Endothelial cell (in vitro differentiated cells): Measurements from ENCODE around the gene LGALS7B. TPM values are rescaled to one million over a fixed set of nuclear protein-coding genes. Genes with fewer than 3 reads are reported as not detected.
"Not testable (repeated sequence)": the region's sequence is repeated elsewhere in the genome, so short reads cannot be mapped to it uniquely, and the experiment has no call there.

Experiments
- DNase-seq: peaks from one replicate; pipeline ENCODE4 v3.0.0; 2021; ENCODE audit warnings: low spot score
- H3K27ac Mint-ChIP-seq: one replicate; pipeline ENCODE4 v1.8.0; 2021; ENCODE audit warnings: mixed read lengths, inconsistent platforms; ENCODE audit not compliant: unreplicated experiment
- H3K27me3 Mint-ChIP-seq: one replicate; pipeline ENCODE4 v1.8.0; 2021; ENCODE audit warnings: mild to moderate bottlenecking, moderate library complexity, mixed read lengths, inconsistent platforms; ENCODE audit not compliant: unreplicated experiment
- H3K36me3 Mint-ChIP-seq: one replicate; pipeline ENCODE4 v1.8.0; 2021; ENCODE audit warnings: mild to moderate bottlenecking, low read depth, mixed read lengths, inconsistent platforms; ENCODE audit not compliant: unreplicated experiment
- H3K4me1 Mint-ChIP-seq: one replicate; pipeline ENCODE4 v1.8.0; 2021; ENCODE audit warnings: mild to moderate bottlenecking, mixed read lengths, inconsistent platforms; ENCODE audit not compliant: unreplicated experiment
- H3K4me3 Mint-ChIP-seq: one replicate; pipeline ENCODE4 v1.8.0; 2021; ENCODE audit warnings: mild to moderate bottlenecking, mixed read lengths, inconsistent platforms; ENCODE audit not compliant: unreplicated experiment
- H3K9me3 Mint-ChIP-seq: one replicate; pipeline ENCODE4 v1.8.0; 2021; ENCODE audit warnings: mixed read lengths, inconsistent platforms; ENCODE audit not compliant: unreplicated experiment
- CTCF ChIP-seq: fragments of 200-600 bp; sonication (generic); IDR thresholded peaks from one replicate; pipeline ENCODE4 v1.5.0; 2021; ENCODE audit warnings: antibody characterized with exemption; ENCODE audit not compliant: unreplicated experiment
- total RNA-seq: library from RNA; stranded (reverse); fragmentation: NEBNext Ultra II Directional; extraction: Animal tissue kit (Norgen Biotek cat#: 25700); gene quantifications from one replicate; pipeline ENCODE4 v1.2.1, GENCODE V29; 2021; ENCODE audit not compliant: unreplicated experiment

The LGALS7B gene
- total RNA-seq, 1 donor from 2014 or later, result 18.8 TPM

GRCh38 chr19:38812841-38813320, 23.9 kb downstream of the LGALS7B start, which contains the start of gene LGALS4:
Gene LGALS4, minus strand, starts transcription at chr19:38812945. Its CDS starts 59 bp downstream, at chr19:38812886.
- no peak for TF ChIP-seq CTCF
- Mint-ChIP-seq H3K27ac (no peak within 1 kb of the TSS), H3K36me3 (peaks cover 18% of the 10 kb centered on the region), H3K4me3 (no peak within 1 kb of the TSS), H3K4me1 (no peaks in the 10 kb centered on the region), H3K9me3 (no peaks in the 10 kb centered on the region), H3K27me3 (peaks cover 4% of the 10 kb centered on the region)
- no peak for DNase-seq

GRCh38 chr19:38813323-38813722, 24.3 kb downstream of the LGALS7B start:
- Mint-ChIP-seq H3K27me3 (peaks cover 4% of the 10 kb centered on the region), H3K4me1 (no peaks in the 10 kb centered on the region), H3K4me3 (no peak overlapping the region), H3K9me3 (no peaks in the 10 kb centered on the region), H3K27ac (no peak overlapping the region), H3K36me3 (peaks cover 18% of the 10 kb centered on the region)
- no peak for DNase-seq
- no peak for TF ChIP-seq CTCF

- peaks cover 18% of the 10 kb centered on the region for H3K36me3 Mint-ChIP-seq
- H3K4me3 Mint-ChIP-seq, H3K27ac Mint-ChIP-seq, DNase-seq, H3K4me1 Mint-ChIP-seq, H3K27me3 Mint-ChIP-seq, H3K9me3 Mint-ChIP-seq: not testable (repeated sequence)
Measured at GRCh38 chr19:38813932-38814331, 24.9 kb downstream of the LGALS7B start.

- peaks cover 2% of the 10 kb centered on the region for H3K27me3 Mint-ChIP-seq
- H3K4me1 Mint-ChIP-seq, result no peaks in the 10 kb centered on the region
- peak overlapping the region; percentile 37 for H3K4me3 Mint-ChIP-seq
- no peak overlapping the region for H3K27ac Mint-ChIP-seq
- H3K9me3 Mint-ChIP-seq, result no peaks in the 10 kb centered on the region
- TF ChIP-seq CTCF, result no peak
- H3K36me3 Mint-ChIP-seq, result peaks cover 18% of the 10 kb centered on the region
- DNase-seq, result no peak
Measured at GRCh38 chr19:38815059-38816001, 26.3 kb downstream of the LGALS7B start.

GRCh38 chr19:38816131-38816750, 27.2 kb downstream of the LGALS7B start:
- no peak for DNase-seq
- H3K4me1 Mint-ChIP-seq, result no peaks in the 10 kb centered on the region
- H3K27me3 Mint-ChIP-seq, result peaks cover 6% of the 10 kb centered on the region
- peak overlapping the region; percentile 41 for H3K27ac Mint-ChIP-seq
- no peaks in the 10 kb centered on the region for H3K9me3 Mint-ChIP-seq
- TF ChIP-seq CTCF, result no peak
- peaks cover 26% of the 10 kb centered on the region for H3K36me3 Mint-ChIP-seq
- no peak overlapping the region for H3K4me3 Mint-ChIP-seq
